ENCODE measurements around the gene GGA1. TPM values are rescaled to one million over a fixed set of nuclear protein-coding genes. Genes with fewer than 3 reads are reported as not detected.

Gene GGA1
- total RNA-seq, 2 donors from 2014 or later = 43.9 to 146 TPM

- Histone ChIP-seq H3K27me3 (replicated peaks; ENCODE audit: insufficient read depth) (no peaks in the 10 kb centered on the region), H3K9me3 (no peaks in the 10 kb centered on the region), H3K36me3 (no peaks in the 10 kb centered on the region), H3K4me1 (replicated peaks) (peaks cover 4% of the 10 kb centered on the region), H3K27ac (no peak overlapping the region), H3K4me3 (no peak overlapping the region)
- 81% methylated on average over 16 of the region's 16 CpGs for WGBS
- TF ChIP-seq POLR2AphosphoS5 (IDR thresholded peaks at IDR 0.05) (no peak), POLR2A (IDR thresholded peaks at IDR 0.05) (no peak)
- intact Hi-C loops (cut with DNase I) = no loop called here
- no peak for DNase-seq (ENCODE audit: low spot score)
Measured at GRCh38 chr22:37571258-37571991, 37.2 kb upstream of the GGA1 start.

DNA sequence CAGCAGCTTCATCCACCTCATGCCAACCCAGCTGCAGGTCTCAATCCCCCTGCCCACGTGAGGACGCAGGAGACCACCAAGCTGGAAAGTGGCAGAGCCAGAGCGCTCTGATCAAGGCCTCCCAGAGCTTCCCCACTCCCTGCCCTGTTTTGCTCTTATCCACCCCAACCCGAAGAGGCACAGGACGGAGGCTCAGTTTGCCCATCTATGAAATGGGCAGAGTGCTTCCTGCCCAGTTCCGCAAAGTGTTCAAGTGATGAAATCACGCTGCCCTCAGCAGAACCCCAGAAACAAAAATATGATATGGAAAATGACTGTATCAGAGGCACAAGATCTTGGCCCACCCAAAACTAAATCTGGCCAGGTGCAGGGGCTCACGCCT is 36.7 kb upstream of the GGA1 start:
- intact Hi-C loops (cut with DNase I) = no loop called here
- H3K9me3 ChIP-seq = no peaks in the 10 kb centered on the region
- H3K36me3 ChIP-seq = no peaks in the 10 kb centered on the region
- H3K27me3 ChIP-seq (replicated peaks; ENCODE audit: insufficient read depth) = no peaks in the 10 kb centered on the region
- H3K4me3 ChIP-seq = no peak overlapping the region
- H3K4me1 ChIP-seq (replicated peaks) = peaks cover 4% of the 10 kb centered on the region
- no peak for TF ChIP-seq POLR2AphosphoS5 (IDR thresholded peaks at IDR 0.05)
- no peak for TF ChIP-seq CTCF (IDR thresholded peaks at IDR 0.05)
- DNase-seq (ENCODE audit: low spot score) = no peak
- 94% methylated on average over 8 of the region's 8 CpGs for WGBS
- H3K27ac ChIP-seq = no peak overlapping the region

DNA sequence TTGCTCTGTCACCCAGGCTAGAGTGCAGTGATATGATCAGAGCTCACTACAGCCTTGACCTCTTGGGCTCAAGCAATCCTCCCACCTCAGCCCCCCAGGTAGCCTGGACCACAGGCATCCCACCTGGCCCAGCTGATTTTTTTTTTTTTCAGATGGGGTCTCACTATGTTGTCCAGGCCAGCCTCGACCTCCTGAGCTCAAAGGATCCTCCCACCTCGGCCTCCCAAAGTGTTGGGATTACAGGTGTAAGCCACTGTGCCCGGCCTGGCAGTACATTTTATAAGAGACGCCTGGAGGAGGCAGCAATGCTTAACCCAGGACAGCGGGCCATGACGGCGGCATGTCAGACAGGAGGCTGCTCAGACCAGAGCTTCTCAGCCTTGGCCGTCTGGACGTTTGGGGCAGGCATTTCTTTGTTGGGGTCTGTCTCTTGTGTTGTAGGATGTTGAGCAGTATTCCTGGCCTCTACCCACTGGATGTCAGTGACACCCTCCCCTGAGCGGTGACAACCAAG is 33.1 kb upstream of the GGA1 start:
- Histone ChIP-seq H3K27me3 (replicated peaks; ENCODE audit: insufficient read depth) (no peaks in the 10 kb centered on the region), H3K4me3 (no peak overlapping the region), H3K4me1 (replicated peaks) (no peaks in the 10 kb centered on the region), H3K9me3 (no peaks in the 10 kb centered on the region), H3K27ac (no peak overlapping the region), H3K36me3 (no peaks in the 10 kb centered on the region)
- 92% methylated on average over 10 of the region's 10 CpGs for WGBS
- no peak for DNase-seq (ENCODE audit: low spot score)
- TF ChIP-seq POLR2AphosphoS5 (IDR thresholded peaks at IDR 0.05) (no peak), POLR2A (IDR thresholded peaks at IDR 0.05) (no peak), CTCF (IDR thresholded peaks at IDR 0.05) (no peak)
- intact Hi-C loops (cut with DNase I) = no loop called here

DNA sequence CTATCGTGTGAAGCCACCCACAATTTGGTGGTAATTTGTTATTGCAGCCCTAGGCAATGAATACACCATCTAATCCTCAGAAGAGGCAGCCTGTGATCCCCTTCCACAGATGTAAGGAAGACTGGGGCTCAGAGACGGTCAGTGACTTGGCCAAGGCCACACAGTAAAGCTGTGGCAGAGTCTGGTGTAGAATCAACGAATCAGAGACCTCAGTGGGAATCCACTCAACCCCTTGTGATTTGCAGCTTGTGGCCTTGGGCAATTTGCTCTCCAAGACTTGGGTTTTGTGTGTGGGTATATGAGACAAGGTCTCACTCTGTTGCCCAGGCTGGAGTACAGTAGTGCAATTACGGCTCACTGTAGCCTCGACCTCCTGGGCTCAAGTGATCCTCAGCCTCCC is 30.6 kb upstream of the GGA1 start:
- Histone ChIP-seq H3K4me1 (replicated peaks) (no peaks in the 10 kb centered on the region), H3K27ac (no peak overlapping the region), H3K9me3 (no peaks in the 10 kb centered on the region), H3K4me3 (no peak overlapping the region), H3K27me3 (replicated peaks; ENCODE audit: insufficient read depth) (no peaks in the 10 kb centered on the region), H3K36me3 (no peaks in the 10 kb centered on the region)
- TF ChIP-seq POLR2A (IDR thresholded peaks at IDR 0.05) = no peak
- 89% methylated on average over 5 of the region's 5 CpGs for WGBS
- no peak for DNase-seq (ENCODE audit: low spot score)
- intact Hi-C loops (cut with DNase I) = no loop called here

DNA sequence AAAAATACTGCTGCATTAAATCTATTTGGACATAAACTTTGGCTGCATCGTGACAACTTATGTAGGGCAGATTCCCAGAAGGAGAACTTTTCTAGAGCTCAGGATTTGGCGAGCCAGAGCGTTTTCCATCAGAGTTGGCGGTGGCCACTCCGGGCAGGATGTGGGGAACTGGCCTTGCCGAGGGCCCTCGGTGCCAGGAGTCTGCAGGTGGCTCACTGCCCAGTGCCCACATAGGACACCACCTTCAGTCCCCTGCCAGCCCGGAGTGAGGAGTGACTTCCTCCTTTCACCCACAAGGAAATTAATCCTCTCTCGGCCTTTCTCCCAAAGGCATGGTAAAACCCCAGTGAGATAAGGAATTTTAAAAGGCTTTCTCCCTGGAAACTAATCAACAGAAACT is 27.1 kb upstream of the GGA1 start:
- no peaks in the 10 kb centered on the region for H3K9me3 ChIP-seq
- intact Hi-C loops (cut with DNase I) = no loop called here
- H3K4me1 ChIP-seq (replicated peaks) = no peaks in the 10 kb centered on the region
- H3K27ac ChIP-seq = no peak overlapping the region
- H3K27me3 ChIP-seq (replicated peaks; ENCODE audit: insufficient read depth) = no peaks in the 10 kb centered on the region
- DNase-seq (ENCODE audit: low spot score) = peak; percentile 43
- H3K36me3 ChIP-seq = no peaks in the 10 kb centered on the region
- WGBS = 20% methylated on average over 9 of the region's 9 CpGs
- H3K4me3 ChIP-seq = no peak overlapping the region
- peak; percentile 5 for TF ChIP-seq POLR2AphosphoS5 (IDR thresholded peaks at IDR 0.05)
- no peak for TF ChIP-seq POLR2A (IDR thresholded peaks at IDR 0.05)
- no peak for TF ChIP-seq CTCF (IDR thresholded peaks at IDR 0.05)

DNA sequence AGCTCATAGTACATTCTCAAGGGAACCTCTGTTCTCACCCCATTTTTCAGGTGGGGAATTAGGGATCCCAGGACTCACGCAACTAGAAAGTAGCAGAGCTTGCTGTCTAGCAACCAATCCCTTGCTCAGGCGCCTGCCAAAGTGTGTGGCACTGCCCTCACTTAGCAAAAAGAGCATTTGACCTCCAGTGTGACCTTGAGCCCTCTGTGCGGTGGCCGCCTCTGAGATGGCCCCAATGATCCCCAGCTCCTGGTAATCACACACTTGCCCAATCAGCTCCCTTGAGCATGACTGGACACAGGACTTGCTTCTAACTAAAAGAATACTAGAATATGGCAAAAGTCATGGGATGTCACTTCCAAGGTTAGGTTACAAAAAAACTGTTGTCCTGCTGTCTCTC is 26.1 kb upstream of the GGA1 start:
- TF ChIP-seq POLR2A (IDR thresholded peaks at IDR 0.05) (no peak), POLR2AphosphoS5 (IDR thresholded peaks at IDR 0.05) (no peak), CTCF (IDR thresholded peaks at IDR 0.05) (no peak)
- Histone ChIP-seq H3K9me3 (no peaks in the 10 kb centered on the region), H3K27me3 (replicated peaks; ENCODE audit: insufficient read depth) (no peaks in the 10 kb centered on the region), H3K4me1 (replicated peaks) (no peaks in the 10 kb centered on the region), H3K27ac (no peak overlapping the region), H3K36me3 (no peaks in the 10 kb centered on the region), H3K4me3 (no peak overlapping the region)
- WGBS = 89% methylated on average over 4 of the region's 4 CpGs
- no peak for DNase-seq (ENCODE audit: low spot score)
- intact Hi-C loops (cut with DNase I) = no loop called here

Measured in prostate gland (tissue), 2 donors.